GM21528 (cell line): ENCODE measurements around the gene SYK.
A peak's percentile ranks its signal among the peaks of the same experiment; 100 is the strongest.
"Not testable (repeated sequence)": the region's sequence is repeated elsewhere in the genome, so short reads cannot be mapped to it uniquely, and the experiment has no call there.

Experiments used
- ATAC-seq: cut with Tn5 transposase; IDR thresholded peaks from one replicate; pipeline ENCODE4 v1.9.1; 2021; ENCODE audit warnings: mild to moderate bottlenecking, moderate library complexity; ENCODE audit not compliant: unreplicated experiment, low FRiP score

Gene SYK

DNA sequence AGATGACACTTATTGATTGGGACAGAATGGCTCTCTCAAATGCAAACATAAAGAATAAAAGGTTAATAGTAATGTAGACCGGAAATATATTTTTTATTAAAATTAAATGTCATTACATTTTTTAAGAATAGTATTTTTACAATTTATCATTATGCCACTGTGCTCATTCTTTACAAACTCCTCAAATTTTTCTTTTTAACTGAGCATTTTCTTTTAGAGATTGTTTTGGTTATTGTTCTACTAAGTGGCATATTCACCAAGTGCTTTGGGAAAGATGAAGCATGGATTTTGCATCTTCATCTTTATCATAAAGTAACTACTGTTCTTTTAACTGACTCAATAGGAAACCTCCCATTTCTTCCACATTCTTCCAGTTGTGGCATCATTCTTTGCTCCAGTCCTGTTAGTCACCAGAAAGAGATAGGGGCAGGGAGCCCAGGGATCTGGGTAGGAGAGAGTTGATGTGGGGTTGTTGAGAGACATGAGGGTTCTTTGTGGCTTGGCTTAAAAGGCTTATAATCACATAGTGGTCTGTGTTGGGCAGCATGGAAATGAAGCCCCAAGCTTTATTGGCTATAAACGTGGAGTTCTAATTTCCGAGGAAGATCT is 69.8 kb downstream of the SYK start:
- ATAC-seq = no peak

DNA sequence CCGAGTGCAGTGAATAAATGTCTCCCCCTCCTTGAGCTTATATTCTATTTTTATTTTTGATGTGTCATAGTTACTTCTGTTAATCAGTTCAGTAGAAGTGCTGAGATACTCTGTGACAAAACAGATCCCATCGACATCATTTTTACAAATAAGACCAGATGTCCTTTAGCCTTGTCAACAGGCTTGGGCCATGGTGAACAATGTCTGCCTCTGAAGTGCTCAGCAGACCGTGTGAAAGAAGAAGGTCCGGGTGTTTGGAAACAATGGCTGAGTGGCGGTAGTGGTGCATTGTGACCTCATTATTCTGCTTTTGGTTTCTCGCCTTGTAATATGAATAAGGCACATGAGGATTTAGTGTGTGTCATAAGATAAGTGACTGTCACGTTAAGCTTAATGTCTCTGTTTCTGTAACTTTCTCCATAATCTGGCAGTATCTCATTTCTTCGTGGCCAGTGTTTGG is 71.2 kb downstream of the SYK start:
- ATAC-seq = no peak

DNA sequence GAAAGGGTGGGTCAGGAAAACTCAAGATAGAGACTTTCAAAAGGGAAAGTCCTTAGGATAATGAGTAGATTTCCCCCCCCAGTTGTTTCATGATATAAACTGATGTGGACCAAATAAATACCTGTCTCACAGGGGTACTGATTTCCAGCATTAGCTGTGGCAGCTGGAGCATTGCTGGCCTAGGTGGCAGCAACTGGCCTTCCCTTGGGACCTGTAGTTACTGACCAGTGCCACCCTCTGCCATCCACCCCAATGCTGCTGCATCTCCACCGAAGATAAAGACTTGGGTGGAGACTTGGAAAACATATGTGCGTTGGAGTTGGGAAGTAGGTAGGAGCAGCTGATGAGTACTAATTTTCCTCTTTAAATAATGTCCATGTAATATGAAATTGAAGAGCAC is 71.8 kb downstream of the SYK start:
- ATAC-seq = no peak

DNA sequence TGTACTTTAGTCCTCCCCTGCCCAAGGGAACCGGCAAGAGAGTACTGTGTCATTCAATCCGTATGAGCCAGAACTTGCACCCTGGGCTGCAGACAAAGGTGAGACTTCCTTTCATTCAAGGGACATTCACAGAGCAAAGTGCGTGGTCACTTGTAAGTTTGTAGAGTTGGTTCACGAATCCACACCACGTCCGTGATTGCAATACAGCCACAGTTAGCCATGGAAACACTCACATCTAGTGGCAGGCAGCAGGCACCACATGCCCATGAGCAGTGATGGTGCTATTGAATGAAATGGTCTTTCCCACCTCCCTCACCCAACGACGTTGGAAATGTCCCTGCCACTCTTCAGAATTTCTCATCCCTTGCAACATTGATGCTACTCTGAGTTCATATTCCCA is 72.6 kb downstream of the SYK start:
- ATAC-seq = no peak

DNA sequence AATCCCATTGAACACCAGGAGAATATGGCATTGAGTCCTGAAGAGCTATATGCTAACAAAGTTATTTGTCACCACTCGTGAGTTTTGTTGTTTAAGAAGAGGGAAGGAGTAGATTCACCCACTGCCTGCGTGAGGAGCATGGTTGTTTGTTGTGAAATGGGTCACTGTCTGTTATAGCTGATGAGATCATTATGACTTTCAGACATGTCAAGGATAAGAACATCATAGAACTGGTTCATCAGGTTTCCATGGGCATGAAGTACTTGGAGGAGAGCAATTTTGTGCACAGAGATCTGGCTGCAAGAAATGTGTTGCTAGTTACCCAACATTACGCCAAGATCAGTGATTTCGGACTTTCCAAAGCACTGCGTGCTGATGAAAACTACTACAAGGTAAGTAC is 76.9 kb downstream of the SYK start:
- ATAC-seq = no peak

DNA sequence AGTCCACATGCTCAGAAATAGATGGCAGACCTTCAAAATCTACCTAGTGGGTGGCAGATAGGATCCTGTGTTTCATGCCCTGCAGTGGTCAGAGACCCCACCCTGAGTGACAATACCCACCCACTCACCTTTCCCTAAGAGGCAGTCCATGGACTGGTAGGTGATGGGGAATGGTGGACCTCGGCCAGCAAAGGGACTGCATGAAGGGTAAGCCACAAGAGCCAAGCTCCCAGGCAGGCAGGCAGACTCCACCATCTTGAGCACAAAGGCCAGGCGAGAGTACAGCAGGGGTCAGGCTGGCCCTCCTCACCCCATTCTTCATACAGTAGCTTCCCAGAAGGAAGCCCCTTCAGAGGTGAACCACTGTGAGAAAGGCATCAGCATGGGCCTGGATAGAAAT is 78.4 kb downstream of the SYK start:
- no peak for ATAC-seq

DNA sequence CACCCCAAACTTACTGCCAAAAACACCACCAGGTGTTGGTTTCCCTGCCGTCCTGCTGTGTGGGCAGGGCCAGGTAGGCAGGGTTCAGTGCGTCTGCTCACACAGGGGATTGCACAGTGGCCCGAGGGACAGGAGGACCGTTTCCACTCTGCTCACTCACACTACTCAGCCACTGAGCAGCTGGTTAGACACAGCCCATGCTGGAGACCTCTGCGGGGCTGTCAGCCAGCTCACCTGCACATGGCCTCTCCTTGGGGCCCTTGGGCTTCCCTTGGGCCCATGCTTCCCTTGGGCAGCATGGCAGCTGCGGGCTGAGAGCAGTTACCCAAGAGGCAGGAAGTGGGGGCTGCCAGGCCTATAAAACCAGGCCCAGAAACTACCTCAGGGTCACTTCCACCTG is 79.0 kb downstream of the SYK start:
- no peak for ATAC-seq

DNA sequence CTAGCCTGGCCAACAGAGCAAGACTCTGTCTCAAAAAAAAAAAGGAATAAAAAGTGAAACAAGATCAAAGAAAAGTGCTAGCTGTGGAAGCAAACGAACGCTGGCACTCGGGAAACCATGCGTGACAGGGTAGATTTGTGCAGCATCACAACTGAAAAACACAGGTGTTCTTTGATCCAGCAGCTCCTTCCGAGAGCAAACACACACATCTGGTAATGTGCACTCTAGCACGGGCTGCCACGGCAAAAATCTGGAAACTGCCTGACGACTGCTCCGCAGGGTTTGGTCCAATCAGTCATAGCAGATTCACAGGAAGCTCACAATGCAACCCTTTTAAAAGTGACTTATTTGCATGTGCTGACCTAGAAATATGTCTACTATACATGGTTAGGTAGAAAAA is 80.0 kb downstream of the SYK start:
- ATAC-seq = peak; percentile 73

DNA sequence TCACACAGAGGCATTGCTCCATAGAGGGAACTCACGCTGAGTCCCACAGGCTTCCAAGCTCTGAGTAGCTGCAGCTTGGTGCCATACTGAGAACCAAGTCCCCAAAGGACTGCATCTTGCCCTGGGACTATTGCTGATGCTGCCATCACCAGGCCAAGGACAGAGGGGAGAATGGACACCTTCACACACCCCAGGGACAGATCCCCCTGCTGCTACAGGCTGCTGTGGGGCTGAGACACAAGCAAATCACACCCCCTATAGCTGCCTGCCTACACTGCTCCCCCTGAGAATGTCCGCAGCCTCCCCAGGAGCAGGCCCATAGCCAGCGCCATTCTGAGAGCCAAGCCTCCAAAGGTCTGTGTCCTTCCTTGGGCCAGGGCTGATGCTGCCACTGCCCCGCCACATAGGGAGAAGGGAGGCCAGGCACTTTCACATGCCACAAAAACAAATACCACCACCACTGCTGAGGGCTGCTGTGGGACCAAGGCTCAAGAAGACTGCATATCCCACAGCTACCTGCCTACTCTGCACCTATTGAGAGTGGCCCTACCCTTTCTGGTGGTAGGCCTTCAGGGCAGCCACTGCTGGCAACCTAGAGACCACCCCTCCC is 81.5 kb downstream of the SYK start:
- no peak for ATAC-seq

DNA sequence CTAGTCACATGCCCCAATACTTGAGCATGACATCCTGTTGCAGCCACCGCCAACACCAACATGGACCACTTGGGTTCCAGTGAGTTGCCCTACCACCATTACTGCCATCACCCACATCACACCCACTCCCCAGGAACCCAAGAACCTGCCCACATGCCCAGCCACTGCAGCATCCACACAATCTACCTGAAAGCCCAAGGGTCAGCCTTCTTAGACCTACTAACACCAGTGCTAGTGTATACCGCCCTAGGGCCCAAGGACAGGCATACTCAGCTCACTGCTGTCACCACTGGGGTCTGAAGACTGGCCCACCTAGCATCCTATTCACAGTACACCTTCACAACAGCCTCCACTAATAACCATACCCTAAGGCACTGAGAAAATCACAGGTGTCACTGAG is 82.0 kb downstream of the SYK start:
- ATAC-seq = no peak

DNA sequence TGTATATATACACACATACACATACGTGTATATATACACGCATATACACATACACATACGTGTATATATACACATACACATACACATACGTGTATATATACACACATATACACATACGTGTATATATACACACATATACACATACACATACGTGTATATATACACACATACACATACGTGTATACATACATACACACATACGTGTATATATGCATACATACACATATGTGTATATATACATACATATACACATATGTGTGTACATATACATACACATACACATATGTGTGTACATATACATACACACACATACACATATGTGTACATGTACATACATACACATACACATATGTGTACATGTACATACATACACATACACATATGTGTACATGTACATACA is 82.6 kb downstream of the SYK start:
- no peak for ATAC-seq

DNA sequence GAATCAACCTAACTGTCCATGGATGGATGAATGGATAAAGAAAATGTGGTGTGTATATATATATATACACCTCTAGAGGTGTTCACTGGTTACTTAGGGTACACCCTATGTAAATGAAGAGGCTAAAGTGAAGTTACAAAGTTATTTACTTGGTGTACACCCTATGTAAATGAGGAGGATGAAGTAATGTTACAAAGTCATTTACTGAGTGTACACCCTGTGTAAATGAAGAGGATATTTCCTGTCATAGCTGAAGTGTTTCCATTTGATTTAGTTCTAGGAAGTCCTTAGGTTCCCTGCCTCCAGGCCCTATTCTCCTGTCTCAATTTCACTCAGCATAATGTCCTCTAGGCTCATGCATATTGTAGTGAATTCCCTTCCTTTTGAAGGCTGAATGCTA is 85.2 kb downstream of the SYK start:
- ATAC-seq = not testable (repeated sequence)

DNA sequence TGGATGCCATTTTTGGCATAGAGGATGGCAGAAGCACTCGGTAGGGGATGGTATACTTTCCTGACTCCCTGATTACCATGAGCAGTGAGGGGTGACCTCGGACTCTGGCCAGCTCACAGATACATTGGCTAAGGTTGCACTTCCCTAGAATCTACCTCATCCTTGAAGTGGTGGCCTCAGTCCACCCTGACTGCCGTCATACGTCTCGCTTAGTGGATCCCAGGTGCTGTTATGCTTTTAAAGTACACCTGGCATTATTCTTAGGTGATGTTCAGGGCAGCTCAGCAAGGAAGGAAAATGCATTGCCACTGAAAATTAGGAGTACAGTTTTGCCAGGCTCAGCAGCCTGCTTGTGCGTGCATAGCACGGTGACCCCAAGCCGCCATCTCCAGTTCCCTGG is 87.3 kb downstream of the SYK start:
- no peak for ATAC-seq

DNA sequence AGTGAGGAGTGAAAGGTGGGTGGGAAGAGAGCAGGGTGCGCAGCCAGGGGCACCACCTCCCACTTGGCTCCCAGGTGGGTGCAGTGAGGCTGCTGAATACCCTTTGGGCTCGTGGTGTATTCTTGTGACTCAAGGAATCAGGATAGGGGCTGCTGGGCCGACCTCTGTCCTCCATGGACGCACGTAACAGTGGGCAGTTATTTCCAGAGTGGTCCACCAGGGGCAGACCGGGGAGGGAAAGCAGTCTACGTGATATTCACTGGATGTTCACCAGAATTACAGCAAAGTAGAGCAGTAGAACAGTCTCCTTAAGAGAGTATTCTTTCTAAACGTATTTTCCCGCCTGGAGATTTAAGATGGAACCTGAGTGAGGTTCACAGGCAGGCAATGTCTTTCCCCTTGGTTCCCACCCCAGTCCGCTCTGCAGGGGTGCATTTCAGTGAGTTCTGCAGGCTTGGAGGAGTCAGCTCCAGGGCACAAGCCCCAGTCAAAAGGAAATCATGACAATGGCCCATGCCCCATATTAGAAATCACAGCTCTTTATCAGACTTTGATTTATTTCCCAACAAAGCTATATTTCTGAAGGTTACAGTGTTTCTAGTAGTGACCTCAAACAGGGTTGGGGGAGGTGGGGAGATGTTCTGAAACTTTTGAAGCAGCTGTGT is 88.7 kb downstream of the SYK start:
- ATAC-seq = no peak

DNA sequence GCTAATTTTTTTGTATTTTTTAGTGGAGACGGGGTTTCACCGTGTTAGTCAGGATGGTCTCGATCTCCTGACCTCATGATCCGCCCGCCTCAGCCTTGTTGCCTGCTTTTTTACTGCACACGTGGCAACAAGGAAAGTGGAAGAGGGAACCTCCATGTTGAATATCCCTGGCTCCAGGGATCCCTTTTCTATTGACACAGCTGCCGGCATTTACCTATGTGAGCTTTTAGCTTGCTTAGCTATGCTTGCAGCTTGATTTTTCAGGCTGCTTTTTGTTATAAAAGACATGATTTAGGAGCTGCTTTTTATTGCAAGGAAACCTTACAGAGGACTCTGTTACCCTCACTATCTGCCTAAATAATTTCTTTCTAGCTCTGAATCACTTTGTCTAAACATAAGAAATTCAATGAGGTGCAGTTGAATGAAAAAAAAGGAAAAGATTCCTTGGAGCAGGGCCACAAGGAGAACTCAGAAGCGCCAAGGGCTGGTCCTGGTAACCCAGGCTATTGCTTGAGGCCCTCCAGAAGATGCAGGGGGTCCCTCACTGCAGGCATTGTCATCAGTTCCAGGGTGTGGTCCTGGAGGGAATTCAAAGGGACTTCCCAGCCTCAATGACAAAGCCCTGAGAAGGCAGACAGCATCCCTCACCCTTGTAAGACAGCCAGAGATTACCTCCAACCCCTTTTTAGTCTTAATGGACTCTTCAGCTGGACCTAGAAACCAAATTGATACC is 89.9 kb downstream of the SYK start:
- ATAC-seq = no peak

DNA sequence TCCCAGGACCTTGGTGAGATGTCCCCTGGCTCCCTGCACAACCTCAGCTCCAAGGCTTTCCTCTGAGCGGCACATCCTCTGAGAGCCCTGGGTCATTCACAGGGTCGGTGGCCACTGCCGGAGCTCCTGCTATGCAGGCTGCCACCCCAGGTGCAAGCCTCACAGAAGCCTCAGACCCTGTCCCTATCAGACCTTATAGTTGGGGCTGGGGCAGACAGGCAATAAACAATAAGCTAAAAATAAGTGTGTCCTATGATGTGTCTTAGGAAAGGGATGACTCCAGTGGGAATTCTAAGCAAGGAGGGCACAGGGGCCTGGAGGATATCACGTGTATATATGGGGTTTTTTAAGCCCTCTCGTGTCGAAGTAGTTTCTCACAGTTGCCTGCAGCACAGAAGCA is 91.3 kb downstream of the SYK start:
- no peak for ATAC-seq

DNA sequence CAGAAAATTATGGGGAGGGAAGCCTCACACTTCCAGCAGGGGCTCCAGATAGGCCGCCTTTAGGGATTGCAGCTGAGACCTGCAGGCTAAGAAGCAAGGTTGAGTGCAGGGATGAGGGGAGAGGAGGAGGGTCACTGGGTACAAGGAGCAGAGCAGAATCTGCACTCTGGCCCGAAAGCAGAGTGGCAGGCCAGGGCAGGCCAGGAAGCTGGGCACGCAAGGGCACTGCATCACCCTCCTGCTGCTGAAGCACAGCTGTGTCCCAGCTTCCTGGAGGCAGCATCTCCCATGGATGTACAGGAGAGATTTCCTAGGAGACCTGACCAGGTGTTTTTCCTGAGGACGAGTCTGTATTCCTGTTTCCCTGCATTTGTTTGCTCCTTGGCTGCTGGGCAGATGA is 92.1 kb downstream of the SYK start:
- ATAC-seq = no peak

DNA sequence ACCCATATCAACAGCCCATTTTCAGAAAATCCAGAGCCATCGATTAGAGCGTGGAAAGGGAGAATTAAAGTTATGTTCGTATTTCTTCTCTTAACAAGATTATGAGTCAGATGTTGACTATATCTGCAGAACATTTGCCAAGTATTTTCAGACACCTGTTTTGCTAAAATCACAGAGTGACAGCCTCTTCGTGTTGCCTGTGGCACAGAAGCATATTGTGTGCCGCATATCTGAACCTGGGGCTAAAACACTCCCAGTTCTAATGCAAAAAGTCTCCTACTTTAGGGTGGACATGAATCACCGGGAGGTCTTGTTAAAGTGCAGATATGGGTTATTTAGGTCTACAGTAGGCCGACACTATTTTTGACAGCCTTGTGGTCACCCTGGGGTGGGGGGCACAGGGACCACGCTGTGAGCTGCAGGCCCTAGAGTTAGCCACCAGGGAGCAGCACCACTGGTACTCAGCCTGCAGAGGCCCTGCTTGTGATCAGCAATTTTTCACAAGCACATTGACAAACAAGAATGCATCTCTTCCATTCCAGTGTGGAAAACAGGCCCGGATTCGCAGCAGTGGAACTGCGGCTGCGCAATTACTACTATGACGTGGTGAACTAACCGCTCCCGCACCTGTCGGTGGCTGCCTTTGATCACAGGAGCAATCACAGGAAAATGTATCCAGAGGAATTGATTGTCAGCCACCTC is 93.5 kb downstream of the SYK start:
- no peak for ATAC-seq

DNA sequence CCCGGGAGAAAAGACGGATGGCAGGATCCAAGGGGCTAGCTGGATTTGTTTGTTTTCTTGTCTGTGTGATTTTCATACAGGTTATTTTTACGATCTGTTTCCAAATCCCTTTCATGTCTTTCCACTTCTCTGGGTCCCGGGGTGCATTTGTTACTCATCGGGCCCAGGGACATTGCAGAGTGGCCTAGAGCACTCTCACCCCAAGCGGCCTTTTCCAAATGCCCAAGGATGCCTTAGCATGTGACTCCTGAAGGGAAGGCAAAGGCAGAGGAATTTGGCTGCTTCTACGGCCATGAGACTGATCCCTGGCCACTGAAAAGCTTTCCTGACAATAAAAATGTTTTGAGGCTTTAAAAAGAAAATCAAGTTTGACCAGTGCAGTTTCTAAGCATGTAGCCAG is 94.2 kb downstream of the SYK start:
- ATAC-seq = no peak

DNA sequence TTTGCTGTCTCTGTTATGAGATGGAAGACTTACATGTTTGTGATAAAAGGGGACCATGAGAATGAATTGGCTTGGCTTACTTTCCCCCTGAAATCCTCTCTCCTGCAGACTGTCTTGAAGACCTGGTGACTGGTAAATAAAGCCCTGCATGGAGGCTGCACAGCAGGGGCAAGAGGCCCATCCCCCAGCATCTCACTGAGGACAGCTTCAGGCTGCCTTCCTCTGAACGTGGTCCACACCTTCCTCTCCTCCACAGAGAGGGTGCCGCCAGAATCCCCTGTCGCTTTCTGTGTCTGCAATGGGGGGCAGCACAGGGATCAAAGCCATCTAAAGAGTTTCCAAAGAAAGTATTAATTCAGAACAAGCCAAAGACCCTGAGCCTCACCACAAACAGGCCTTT is 94.6 kb downstream of the SYK start:
- ATAC-seq = no peak

DNA sequence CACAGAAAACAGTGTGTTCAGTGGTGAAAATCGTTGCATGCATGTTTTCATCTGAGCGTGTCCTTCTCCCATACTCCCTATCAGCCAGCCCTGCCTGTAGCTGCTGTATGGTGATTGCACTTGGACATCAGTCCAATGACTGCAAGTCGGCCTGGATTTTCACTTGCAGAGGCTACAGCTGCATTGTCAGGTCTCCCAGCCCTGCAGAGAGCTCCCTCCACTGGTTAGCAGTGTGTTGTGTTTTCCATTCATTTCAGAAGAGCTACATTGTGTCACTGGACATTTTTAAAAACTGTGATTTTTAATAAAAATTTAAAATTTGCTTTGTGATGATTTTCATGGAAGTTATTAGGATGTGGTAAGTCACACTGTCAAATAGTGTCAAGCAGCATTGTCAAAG is 96.6 kb downstream of the SYK start:
- no peak for ATAC-seq
